Measurements from ENCODE around the gene SPATA22.

DNA sequence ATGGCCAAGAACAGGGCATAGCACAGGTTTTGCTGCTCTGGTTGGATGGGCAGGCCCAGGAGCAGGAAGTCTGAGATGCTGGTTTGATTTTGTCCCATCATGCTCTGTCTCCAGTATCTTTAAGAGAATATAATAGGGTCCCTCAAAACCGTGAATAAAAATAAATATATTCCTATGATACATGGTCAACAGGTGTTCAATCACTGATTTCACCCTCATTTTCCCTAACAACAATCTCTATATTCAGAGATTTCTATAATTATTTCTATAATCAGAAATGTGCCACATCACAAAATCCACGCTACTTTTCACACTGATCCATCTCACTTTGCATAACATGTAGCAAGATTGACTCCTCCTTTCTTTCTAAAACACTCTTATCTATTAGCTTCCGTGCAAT is 37.9 kb downstream of the SPATA22 start, which contains the start of gene OR1E2:
- TF ChIP-seq POLR2A (IDR thresholded peaks at IDR 0.05; ENCODE audit: low read length) = no peak
- TF ChIP-seq GATA1 (IDR thresholded peaks at IDR 0.05; ENCODE audit: low read depth, low read length) = no peak

All from erythroblast (primary cell).